Adrenal gland (tissue), 5 donors: Measurements from ENCODE around the gene CDH4.

Experiments used
- POLR2A ChIP-seq, 2 donors: fragments of 450-650 bp; IDR thresholded peaks; one replicate each; pipeline ENCODE4 v1.6.1; 2017; ENCODE audit warnings: antibody characterized with exemption in 2 of 2, mild to moderate bottlenecking in 2 of 2, moderate library complexity in 1 of 2
- TF ChIP-seq, protein P1 (sequence below), 6 experiments: fragments of 450-650 bp in 4 of 6; fragments of 200-600 bp in 2 of 6; sonication (generic) in 1 of 6; IDR thresholded peaks; 1 replicate in 5 of 6; 2 replicates in 1 of 6; pipeline versions ENCODE4 v1.5.1 to v1.8.0; 2016 to 2021; ENCODE audit warnings: antibody characterized with exemption in 6 of 6, mild to moderate bottlenecking in 2 of 6, moderate library complexity in 1 of 6
- donor health status: DM: no; HTN: no; CAD: no.

- TF ChIP-seq, protein P1, sequence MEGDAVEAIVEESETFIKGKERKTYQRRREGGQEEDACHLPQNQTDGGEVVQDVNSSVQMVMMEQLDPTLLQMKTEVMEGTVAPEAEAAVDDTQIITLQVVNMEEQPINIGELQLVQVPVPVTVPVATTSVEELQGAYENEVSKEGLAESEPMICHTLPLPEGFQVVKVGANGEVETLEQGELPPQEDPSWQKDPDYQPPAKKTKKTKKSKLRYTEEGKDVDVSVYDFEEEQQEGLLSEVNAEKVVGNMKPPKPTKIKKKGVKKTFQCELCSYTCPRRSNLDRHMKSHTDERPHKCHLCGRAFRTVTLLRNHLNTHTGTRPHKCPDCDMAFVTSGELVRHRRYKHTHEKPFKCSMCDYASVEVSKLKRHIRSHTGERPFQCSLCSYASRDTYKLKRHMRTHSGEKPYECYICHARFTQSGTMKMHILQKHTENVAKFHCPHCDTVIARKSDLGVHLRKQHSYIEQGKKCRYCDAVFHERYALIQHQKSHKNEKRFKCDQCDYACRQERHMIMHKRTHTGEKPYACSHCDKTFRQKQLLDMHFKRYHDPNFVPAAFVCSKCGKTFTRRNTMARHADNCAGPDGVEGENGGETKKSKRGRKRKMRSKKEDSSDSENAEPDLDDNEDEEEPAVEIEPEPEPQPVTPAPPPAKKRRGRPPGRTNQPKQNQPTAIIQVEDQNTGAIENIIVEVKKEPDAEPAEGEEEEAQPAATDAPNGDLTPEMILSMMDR (IDR thresholded peaks at IDR 0.05), result no peak
- TF ChIP-seq POLR2A (IDR thresholded peaks at IDR 0.05), result no peak
These were observed 681.5 kb downstream of the CDH4 start for GRCh38 chr20:61933481-61933950.
